Esophagus muscularis mucosa (tissue), 3 donors: ENCODE measurements around the gene BRSK2.

Experiments used
- CTCF ChIP-seq, 3 experiments: fragments of 200-600 bp in 2 of 3; fragments of 450-650 bp in 1 of 3; sonication (generic) in 2 of 3; IDR thresholded peaks; one replicate each; pipeline ENCODE4 v1.5.1; 2017 to 2019; ENCODE audit warnings: antibody characterized with exemption in 3 of 3, mild to moderate bottlenecking in 2 of 3, moderate library complexity in 1 of 3
- POLR2AphosphoS5 ChIP-seq, 2 donors: sonication (generic); formaldehyde crosslinking; IDR thresholded peaks; one replicate each; pipeline ENCODE4 v1.6.1; 2017; ENCODE audit warnings: antibody characterized with exemption in 2 of 2

- TF ChIP-seq CTCF (IDR thresholded peaks at IDR 0.05) (peak in 1 of 3 experiments; percentile 22), POLR2AphosphoS5 (IDR thresholded peaks at IDR 0.05) (peak; percentile 10 to 22)
These were observed 95.2 kb downstream of the BRSK2 start for GRCh38 chr11:1484695-1485503.
